CD4-positive, alpha-beta T cell (primary cell): ENCODE results near the gene TRIM72. TPM values are rescaled to one million over a fixed set of nuclear protein-coding genes. Genes with fewer than 3 reads are reported as not detected.

ENCODE experiments used
- ATAC-seq: fragments of 200-7000 bp; cut with Tn5 transposase; one replicate; pipeline ENCODE4 v1.10.0; 2022; ENCODE audit warnings: mild to moderate bottlenecking; ENCODE audit not compliant: poor library complexity
- CTCF ChIA-PET: fragments of 350-600 bp; sonication (Branson Sonifier 250); formaldehyde crosslinking; loops from one replicate; lab custom pipeline; 2021; ENCODE audit warnings: antibody characterized with exemption, inconsistent platforms; lab: Charles Lee
- POLR2A ChIA-PET: fragments of 350-600 bp; sonication (Branson Sonifier 250); formaldehyde crosslinking; loops from one replicate; lab custom pipeline; 2021; ENCODE audit warnings: antibody characterized with exemption, inconsistent platforms; lab: Charles Lee
- DNase-seq, 14 experiments: peaks; one replicate each; pipeline ENCODE4 v3.0.0-alpha.2; 2013 to 2020; ENCODE audit warnings: mixed read lengths in 2 of 14
- H3K27ac ChIP-seq, 2 donors: one replicate each; pipeline versions ENCODE4 v1.5.1 to v1.7.0; 2013; ENCODE audit warnings: low read length in 2 of 2, low read depth in 1 of 2, mild to moderate bottlenecking in 1 of 2
- H3K27me3 ChIP-seq, 2 experiments: 1 replicate in 1 of 2; 2 replicates in 1 of 2; pipeline versions ENCODE4 v1.6.1 to v1.7.0; 2013; ENCODE audit warnings: low read length in 2 of 2, control low read depth in 1 of 2, mild to moderate bottlenecking in 1 of 2, moderate library complexity in 1 of 2; ENCODE audit not compliant: insufficient read depth in 2 of 2, control insufficient read depth in 1 of 2
- H3K36me3 ChIP-seq: one replicate; pipeline ENCODE4 v1.6.1; 2013; ENCODE audit warnings: low read length, control low read depth; ENCODE audit not compliant: insufficient read depth
- H3K4me1 ChIP-seq: one replicate; pipeline ENCODE4 v1.6.1; 2013; ENCODE audit warnings: low read length, control low read depth; ENCODE audit not compliant: insufficient read depth
- H3K4me3 ChIP-seq: one replicate; pipeline ENCODE4 v1.5.1; 2013; ENCODE audit warnings: mild to moderate bottlenecking, low read length, moderate library complexity
- H3K9me3 ChIP-seq, 2 experiments: 1 replicate in 1 of 2; 2 replicates in 1 of 2; pipeline versions ENCODE4 v1.6.1 to v1.7.0; 2013; ENCODE audit warnings: low read length in 2 of 2, mild to moderate bottlenecking in 2 of 2, control low read depth in 1 of 2, moderate library complexity in 1 of 2; ENCODE audit not compliant: control insufficient read depth in 1 of 2, insufficient read depth in 1 of 2
- H3K27ac Mint-ChIP-seq: one replicate; pipeline ENCODE4 v1.8.0; 2020; ENCODE audit warnings: mixed read lengths
- H3K27me3 Mint-ChIP-seq: one replicate; pipeline ENCODE4 v1.8.0; 2021; ENCODE audit warnings: mixed read lengths
- H3K36me3 Mint-ChIP-seq: one replicate; pipeline ENCODE4 v1.8.0; 2021; ENCODE audit warnings: low read depth, mixed read lengths
- H3K4me1 Mint-ChIP-seq: one replicate; pipeline ENCODE4 v1.8.0; 2021; ENCODE audit warnings: low read depth, mixed read lengths
- H3K4me3 Mint-ChIP-seq: one replicate; pipeline ENCODE4 v1.8.0; 2020; ENCODE audit warnings: mild to moderate bottlenecking, mixed read lengths
- H3K9me3 Mint-ChIP-seq: one replicate; pipeline ENCODE4 v1.8.0; 2020; ENCODE audit warnings: mixed read lengths
- intact Hi-C, 2 experiments: fragments of 100-400 bp; cut with DNase I in 1 of 2; cut with micrococcal nuclease in 1 of 2; formaldehyde crosslinking; loops; one replicate each; pipeline versions ENCODE4 v1.15.1 to v1.9.0; 2023 to 2025; cut with DNase I, micrococcal nuclease
- total RNA-seq, 174 experiments: library from RNA in 2 of 174; stranded (reverse) in 2 of 174; gene quantifications; one replicate each; pipeline ENCODE4 v1.2.3 and lab custom pipeline; 2021 to 2026
- TF ChIP-seq, protein P1 (sequence below): fragments of 200-600 bp; IDR thresholded peaks from one replicate; pipeline ENCODE4 v1.8.0; 2022; ENCODE audit warnings: antibody characterized with exemption, mild to moderate bottlenecking

Gene TRIM72
- total RNA-seq, 2 experiments from 2014 or later, result 0.17 TPM; not detected in 1

DNA sequence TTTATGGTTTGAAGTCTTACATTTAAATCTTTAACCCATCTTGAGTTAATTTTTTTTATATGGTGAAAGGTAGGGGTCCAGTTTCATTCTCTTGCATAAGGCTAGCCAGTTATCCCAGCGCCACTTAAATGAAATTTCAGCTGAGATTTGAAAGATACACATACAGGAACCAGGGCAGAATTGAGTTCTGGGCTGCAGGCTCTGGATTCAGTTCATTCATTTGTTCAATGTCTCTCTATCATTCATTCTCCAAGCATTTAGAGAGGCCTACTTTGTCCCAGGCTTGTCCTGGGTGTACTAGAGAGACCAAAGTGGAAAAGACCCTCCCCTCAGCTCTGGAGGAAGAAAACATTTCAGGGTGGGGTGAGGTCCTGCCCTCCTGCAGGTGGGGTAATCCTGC lies 577 bp upstream of the TRIM72 start:
- DNase-seq (no peak), ATAC-seq (no peak)
- Histone ChIP-seq H3K36me3 (no peaks in the 10 kb centered on the region), H3K27ac (no peak overlapping the region), H3K4me1 (peaks cover 25% of the 10 kb centered on the region), H3K4me3 (no peak overlapping the region), H3K27me3 (peaks cover 37 to 41% of the 10 kb centered on the region in 2 experiments), H3K9me3 (peaks cover 0 to 17% of the 10 kb centered on the region in 2 experiments)
- peak overlapping the region; percentile 56 for H3K4me3 Mint-ChIP-seq
- ChIA-PET CTCF (interaction anchor here (0.6 kb wide), 1 partner anchor 239 kb away, joined by 4 read pairs; no protein-coding TSS in a partner anchor), POLR2A (interaction anchor here (0.8 to 3.3 kb wide), 2 partner anchors 11 to 12 kb away, joined by 4 to 24 read pairs; partner anchors contain the start of gene PYCARD)
- peaks cover 16% of the 10 kb centered on the region for H3K4me1 Mint-ChIP-seq
- TF ChIP-seq, protein P1, sequence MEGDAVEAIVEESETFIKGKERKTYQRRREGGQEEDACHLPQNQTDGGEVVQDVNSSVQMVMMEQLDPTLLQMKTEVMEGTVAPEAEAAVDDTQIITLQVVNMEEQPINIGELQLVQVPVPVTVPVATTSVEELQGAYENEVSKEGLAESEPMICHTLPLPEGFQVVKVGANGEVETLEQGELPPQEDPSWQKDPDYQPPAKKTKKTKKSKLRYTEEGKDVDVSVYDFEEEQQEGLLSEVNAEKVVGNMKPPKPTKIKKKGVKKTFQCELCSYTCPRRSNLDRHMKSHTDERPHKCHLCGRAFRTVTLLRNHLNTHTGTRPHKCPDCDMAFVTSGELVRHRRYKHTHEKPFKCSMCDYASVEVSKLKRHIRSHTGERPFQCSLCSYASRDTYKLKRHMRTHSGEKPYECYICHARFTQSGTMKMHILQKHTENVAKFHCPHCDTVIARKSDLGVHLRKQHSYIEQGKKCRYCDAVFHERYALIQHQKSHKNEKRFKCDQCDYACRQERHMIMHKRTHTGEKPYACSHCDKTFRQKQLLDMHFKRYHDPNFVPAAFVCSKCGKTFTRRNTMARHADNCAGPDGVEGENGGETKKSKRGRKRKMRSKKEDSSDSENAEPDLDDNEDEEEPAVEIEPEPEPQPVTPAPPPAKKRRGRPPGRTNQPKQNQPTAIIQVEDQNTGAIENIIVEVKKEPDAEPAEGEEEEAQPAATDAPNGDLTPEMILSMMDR, result no peak
- H3K27ac Mint-ChIP-seq, result no peak overlapping the region
- no peaks in the 10 kb centered on the region for H3K36me3 Mint-ChIP-seq
- intact Hi-C loops, result no loop called here
- peaks cover 42% of the 10 kb centered on the region for H3K27me3 Mint-ChIP-seq
- no peaks in the 10 kb centered on the region for H3K9me3 Mint-ChIP-seq

DNA sequence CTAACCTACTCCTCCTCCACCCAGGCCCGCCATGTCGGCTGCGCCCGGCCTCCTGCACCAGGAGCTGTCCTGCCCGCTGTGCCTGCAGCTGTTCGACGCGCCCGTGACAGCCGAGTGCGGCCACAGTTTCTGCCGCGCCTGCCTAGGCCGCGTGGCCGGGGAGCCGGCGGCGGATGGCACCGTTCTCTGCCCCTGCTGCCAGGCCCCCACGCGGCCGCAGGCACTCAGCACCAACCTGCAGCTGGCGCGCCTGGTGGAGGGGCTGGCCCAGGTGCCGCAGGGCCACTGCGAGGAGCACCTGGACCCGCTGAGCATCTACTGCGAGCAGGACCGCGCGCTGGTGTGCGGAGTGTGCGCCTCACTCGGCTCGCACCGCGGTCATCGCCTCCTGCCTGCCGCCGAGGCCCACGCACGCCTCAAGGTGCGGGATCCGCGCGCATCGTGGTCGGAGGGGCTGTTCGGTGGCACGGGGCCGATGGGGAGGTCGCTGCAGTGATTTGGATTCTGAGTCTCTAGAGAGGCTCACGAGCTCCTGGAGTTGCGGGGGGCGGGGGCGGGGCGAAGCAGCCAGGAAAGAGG lies 878 bp downstream of the TRIM72 start:
- no peak overlapping the region for H3K27ac ChIP-seq
- H3K4me1 Mint-ChIP-seq, result peaks cover 16% of the 10 kb centered on the region
- CTCF ChIA-PET, result interaction anchor here (1.2 kb wide), 1 partner anchor 72 kb away, joined by 3 read pairs; no protein-coding TSS in a partner anchor
- H3K27me3 Mint-ChIP-seq, result peaks cover 51% of the 10 kb centered on the region
- peaks cover 38 to 49% of the 10 kb centered on the region in 2 experiments for H3K27me3 ChIP-seq
- TF ChIP-seq, protein P1, result no peak
- H3K4me3 Mint-ChIP-seq, result peak overlapping the region; percentile 76
- peaks cover 0 to 17% of the 10 kb centered on the region in 2 experiments for H3K9me3 ChIP-seq
- peaks cover 25% of the 10 kb centered on the region for H3K4me1 ChIP-seq
- ATAC-seq (peak; percentile 35), DNase-seq (peak in 2 of 14 experiments; percentile 50 to 52)
- H3K36me3 Mint-ChIP-seq, result no peaks in the 10 kb centered on the region
- POLR2A ChIA-PET, result interaction anchor here (0.6 to 3.3 kb wide), 5 partner anchors 13 to 37 kb away, joined by 3 to 24 read pairs (median 3); partner anchors contain the start of genes FUS and PYCARD
- intact Hi-C loops, result no loop called here
- H3K36me3 ChIP-seq, result no peaks in the 10 kb centered on the region
- no peaks in the 10 kb centered on the region for H3K9me3 Mint-ChIP-seq
- no peak overlapping the region for H3K27ac Mint-ChIP-seq
- peak overlapping the region; percentile 38 for H3K4me3 ChIP-seq

DNA sequence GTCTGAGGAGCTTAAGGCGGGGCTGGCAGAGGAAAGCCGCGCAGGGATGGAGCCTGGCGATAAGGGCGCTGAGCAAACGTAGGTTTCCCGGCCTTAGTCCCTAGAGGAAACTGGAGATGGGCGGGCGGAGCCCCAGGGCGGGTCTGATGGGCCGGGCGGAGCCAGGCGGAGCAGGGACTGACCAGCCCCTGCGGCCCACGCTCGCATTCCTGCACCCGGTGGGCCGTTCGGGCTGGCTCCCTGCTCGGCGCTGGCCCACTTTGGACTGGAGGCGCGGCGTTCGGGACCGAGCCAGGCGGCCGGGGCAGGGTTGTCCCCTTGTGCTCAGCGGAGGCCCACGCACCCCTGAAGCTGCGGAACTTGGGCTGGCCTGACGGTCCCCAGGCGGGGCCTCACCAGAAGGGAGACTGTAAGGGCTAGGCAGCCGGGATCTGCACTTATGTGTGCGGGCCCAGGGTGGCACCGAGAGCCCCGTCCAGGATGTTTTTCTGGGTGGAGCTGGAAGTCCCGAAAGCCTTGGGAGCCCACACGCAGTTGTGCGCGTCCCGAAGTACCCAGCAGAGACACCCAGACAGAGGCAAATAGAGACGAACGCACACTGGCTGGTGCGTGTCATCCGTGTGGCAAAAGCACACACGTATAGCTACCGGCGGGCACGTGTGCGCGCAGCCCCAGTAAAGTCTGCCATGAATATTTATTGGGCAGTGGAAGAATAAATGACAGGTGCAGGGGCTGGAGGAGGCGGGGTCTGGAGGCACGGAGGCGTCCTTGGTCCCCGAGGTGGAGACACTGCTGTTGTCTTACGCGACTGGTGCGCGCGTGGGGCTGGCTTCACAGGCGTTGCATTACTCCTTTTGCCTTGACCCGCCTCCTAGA lies 1.6 kb downstream of the TRIM72 start:
- H3K36me3 ChIP-seq, result no peaks in the 10 kb centered on the region
- Mint-ChIP-seq H3K36me3 (no peaks in the 10 kb centered on the region), H3K9me3 (no peaks in the 10 kb centered on the region), H3K4me1 (peaks cover 16% of the 10 kb centered on the region), H3K27ac (no peak overlapping the region), H3K27me3 (peaks cover 51% of the 10 kb centered on the region), H3K4me3 (peak overlapping the region; percentile 76)
- no peak overlapping the region for H3K27ac ChIP-seq
- TF ChIP-seq, protein P1, result no peak
- ATAC-seq, result peak; percentile 79
- peaks cover 38 to 49% of the 10 kb centered on the region in 2 experiments for H3K27me3 ChIP-seq
- POLR2A ChIA-PET, result interaction anchor here (0.7 to 3.3 kb wide), 5 partner anchors 14 to 36 kb away, joined by 3 to 24 read pairs (median 4); partner anchors contain the start of genes FUS and PYCARD
- intact Hi-C loops, result no loop called here
- H3K9me3 ChIP-seq, result peaks cover 0 to 17% of the 10 kb centered on the region in 2 experiments
- peaks cover 25% of the 10 kb centered on the region for H3K4me1 ChIP-seq
- H3K4me3 ChIP-seq, result peak overlapping the region; percentile 38
- peak in 4 of 14 experiments; percentile 16 to 55 (median 35) for DNase-seq
- CTCF ChIA-PET, result interaction anchor here (0.5 to 1.2 kb wide), 2 partner anchors 59 to 73 kb away, joined by 3 read pairs; no protein-coding TSS in a partner anchor
